Measurements from ENCODE around the gene FGF12.

DNA sequence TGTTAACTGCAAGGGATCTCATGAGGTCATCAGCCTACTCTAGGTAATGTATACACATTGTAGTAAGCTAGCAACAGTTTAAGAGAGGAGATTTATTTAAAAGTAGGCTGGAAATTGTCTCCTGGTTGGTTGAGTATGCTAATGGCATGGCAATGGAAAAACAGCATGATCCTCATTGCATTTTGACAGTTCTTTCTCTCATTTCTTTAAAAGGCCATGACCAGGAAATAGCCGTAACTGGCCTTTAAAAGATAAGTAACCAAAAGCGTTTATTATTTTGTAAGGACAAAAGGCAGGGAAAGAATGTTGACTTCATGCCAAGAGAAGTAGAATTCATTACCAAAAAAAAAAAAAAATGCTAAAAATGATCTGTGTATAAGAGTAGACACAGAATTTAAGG is 310.3 kb downstream of the FGF12 start:
- TF ChIP-seq, protein P1, sequence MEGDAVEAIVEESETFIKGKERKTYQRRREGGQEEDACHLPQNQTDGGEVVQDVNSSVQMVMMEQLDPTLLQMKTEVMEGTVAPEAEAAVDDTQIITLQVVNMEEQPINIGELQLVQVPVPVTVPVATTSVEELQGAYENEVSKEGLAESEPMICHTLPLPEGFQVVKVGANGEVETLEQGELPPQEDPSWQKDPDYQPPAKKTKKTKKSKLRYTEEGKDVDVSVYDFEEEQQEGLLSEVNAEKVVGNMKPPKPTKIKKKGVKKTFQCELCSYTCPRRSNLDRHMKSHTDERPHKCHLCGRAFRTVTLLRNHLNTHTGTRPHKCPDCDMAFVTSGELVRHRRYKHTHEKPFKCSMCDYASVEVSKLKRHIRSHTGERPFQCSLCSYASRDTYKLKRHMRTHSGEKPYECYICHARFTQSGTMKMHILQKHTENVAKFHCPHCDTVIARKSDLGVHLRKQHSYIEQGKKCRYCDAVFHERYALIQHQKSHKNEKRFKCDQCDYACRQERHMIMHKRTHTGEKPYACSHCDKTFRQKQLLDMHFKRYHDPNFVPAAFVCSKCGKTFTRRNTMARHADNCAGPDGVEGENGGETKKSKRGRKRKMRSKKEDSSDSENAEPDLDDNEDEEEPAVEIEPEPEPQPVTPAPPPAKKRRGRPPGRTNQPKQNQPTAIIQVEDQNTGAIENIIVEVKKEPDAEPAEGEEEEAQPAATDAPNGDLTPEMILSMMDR (IDR thresholded peaks at IDR 0.05; ENCODE audit: low read length) = no peak
- TF ChIP-seq EZH2 (IDR thresholded peaks at IDR 0.05; ENCODE audit: borderline replicate concordance, low read length) = no peak
